GM21723 (cell line): Measurements from ENCODE around the gene AOPEP.

Experiments
- ATAC-seq: cut with Tn5 transposase; IDR thresholded peaks from one replicate; pipeline ENCODE4 v1.9.1; 2021; ENCODE audit warnings: mild to moderate bottlenecking, moderate library complexity; ENCODE audit not compliant: unreplicated experiment

Gene AOPEP

DNA sequence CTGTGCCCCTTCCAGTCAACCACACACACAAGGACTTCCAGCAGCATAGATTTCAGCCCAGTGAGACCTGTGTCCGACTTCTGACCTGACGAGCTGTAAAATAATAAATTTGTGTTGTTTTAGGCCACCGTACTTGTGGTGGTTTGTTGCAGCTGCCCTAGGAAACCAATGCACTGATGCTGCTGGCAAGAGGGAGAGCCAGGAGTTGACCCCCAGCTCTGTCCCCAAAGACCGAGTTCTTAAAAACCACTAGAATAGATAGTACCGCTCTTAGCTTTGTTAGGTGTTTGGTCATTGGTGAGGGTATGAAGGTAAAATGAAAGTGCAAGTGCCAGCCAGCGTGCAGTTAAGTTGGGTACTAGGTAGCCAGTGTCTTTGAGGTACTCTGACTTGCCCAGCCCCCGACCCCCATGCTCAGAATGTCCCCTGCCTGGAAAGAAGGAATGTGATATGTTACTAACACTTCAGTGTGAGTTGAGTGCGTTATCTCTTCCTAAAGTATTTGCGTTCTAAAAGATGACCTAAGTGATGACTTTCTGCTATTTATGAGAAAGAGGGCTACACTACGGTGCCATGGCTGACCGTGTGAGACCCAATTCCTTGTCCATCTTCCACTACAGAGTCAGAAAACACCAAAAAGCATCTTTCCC is 185.6 kb downstream of the AOPEP start:
- ATAC-seq, result no peak

DNA sequence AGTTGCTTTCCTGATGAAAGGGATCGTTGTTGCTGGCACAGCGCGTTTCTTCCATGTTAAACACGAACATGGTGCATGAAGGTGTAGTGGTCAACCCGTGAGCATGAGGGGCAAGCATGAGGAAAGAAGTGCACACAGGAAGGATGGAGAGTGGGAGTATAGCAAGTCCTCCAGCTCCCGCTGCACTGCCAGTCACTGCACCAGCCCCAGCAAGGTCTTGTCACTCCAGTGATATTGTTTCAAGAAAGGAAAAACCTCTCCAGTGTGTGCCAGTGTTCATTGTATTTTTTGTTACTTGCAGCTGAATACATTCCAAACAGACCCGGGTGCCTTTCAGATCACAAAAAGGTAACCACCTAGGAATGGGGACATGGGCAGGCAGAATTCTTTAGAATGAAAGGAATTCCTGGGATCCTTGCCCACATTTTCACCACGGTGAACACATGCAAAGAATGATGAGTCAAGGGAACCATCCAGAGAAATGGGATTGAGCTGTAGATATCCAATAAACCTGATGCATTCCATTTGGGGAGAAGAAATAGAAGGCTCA is 186.3 kb downstream of the AOPEP start:
- no peak for ATAC-seq

DNA sequence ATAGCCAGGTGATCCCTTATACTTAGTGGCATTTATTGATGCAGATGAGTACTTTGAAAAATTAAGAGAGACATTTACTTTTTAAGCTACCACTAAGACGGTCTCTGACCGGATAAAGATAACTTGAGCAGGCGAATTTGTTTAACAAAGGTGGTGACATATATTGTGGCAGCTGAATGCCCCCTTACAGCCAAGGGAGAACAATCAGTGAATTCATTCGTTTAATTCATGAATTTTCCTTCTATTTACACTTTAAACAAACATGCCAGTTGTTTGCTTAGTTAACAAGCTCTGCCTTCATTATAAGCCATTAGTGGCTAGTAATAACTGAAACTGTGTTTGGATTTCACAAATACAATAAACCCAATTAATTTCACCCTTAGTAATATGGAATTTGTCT is 187.1 kb downstream of the AOPEP start:
- ATAC-seq, result no peak

DNA sequence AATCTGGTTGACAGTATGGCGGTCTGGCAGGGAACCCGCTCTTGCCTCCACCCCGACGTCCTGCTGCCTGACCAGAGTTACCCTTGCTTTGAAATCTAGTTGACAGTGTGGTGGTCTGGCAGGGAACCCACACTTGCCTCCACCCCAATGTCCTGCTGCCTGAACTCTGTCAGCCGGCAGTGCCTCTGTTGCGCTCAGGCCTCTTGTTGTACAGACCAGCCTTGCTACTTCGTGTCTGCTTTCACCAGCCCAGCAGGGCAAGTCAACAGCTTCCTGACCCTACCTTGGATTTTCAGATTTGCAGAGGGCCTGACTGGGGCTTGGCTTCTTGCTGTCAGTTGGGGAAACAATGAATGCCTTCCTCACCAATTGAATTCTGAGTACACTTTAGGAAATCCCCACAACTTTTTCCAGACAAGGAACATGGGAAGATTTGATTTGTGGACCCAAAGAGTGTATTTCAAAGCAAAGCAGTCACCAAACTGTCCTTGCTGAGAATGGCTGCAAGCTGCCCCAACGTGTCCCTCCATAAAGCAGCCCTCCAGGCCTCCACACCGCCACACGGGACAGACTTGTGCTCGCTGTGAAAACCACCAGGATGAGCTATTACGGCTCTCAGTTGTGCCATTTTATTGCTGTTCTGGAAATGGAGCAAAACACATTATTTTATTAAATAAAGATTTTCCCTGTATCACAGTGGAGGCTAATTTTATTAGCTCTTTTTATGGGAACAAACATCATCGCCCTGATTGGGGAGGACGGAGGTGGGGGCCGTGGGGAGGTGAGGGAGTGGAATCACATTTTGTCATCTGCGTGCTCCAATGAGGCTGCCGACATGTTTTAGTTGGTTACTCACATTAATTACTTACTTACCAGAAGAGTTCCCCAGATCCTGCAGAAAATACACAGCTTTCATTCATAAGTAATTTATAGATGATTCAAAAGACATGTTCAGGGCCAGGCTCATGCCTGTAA is 189.3 kb downstream of the AOPEP start:
- ATAC-seq, result no peak

DNA sequence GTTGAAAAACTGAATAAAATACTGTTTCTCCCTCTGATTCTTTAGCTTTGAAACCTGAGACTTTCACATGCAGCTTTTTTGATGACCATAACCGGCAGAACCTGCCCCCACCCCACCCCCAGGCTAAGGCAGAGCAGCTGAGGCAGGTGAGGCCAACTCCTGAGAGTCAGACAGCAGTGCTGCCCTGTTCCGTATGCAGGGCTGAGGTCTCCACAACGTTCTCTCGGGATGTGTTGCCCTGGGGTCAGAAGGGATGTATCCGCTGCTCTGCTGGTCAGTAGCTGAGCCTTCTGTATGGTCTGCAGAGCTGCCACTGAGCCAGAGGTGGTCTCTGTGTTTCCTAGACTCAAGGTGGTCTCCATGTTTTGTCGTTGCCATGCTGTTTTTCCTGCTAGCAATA is 190.5 kb downstream of the AOPEP start:
- no peak for ATAC-seq

DNA sequence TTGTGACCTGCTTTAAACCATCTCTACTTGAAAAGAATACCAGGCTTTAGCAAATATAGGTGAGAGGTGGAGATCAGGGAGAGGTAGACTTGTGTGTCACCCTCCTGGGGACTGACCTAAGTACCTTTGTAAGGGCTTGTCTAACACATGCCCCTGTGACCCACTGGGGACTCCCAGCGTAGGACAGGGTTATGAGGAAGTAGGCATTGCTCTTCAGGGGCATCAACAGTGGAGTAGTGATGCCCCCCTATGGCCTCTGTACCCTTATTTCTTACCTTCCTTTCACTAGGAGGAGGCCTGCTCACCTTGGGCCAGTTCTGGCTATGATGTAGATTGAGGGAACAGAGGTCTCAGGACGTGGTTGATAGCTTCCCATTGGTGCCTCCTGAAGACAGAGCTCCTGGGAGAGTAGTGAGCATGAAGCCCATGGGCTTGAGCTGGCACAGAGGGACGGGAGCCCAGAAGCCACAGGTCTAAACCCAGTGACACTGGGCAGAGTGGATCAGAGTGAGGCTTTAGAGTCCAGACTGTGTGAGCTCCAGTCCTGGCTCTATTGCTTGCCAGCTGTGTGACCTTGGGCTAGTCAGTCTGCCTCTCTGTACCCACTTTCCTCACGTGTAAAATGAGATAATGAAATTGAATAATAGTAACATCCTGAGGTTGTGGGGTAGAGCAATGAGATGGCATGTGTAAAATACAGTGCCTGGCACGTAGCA is 191.7 kb downstream of the AOPEP start:
- ATAC-seq, result no peak

DNA sequence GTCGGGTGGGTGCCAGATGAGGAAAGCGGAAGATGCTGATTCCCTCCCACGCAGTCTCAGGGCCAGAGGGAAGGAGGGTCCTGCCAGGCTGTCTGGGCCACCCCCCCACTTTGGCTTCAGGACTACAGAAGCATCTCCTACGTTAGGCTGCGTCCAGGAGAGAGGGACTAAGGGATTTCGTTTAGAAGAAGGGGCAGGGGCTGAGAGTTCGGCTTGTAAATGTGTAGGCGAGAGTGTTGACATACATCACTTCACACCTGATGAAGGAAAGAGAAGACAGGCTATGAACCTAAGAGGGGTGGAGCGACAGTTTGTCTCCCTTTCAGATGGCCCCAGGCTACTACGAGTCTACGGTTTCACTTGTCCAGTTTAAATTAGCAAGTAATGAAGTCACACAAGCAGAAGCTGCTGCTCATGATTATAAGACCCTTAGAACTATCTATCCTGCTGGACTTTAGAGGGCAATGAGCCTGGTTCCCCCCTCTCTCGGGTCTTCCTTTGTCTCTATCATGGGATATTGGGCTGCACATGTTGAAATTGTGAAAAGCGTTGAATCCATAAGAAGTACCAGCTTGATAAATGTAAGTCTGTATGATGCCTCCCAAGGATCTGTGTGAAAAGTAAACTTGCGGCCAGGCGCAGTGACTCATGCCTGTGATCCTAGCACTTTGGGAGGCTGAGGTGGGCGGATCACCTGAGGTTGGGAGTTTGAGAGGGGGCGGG is 193.0 kb downstream of the AOPEP start:
- no peak for ATAC-seq

DNA sequence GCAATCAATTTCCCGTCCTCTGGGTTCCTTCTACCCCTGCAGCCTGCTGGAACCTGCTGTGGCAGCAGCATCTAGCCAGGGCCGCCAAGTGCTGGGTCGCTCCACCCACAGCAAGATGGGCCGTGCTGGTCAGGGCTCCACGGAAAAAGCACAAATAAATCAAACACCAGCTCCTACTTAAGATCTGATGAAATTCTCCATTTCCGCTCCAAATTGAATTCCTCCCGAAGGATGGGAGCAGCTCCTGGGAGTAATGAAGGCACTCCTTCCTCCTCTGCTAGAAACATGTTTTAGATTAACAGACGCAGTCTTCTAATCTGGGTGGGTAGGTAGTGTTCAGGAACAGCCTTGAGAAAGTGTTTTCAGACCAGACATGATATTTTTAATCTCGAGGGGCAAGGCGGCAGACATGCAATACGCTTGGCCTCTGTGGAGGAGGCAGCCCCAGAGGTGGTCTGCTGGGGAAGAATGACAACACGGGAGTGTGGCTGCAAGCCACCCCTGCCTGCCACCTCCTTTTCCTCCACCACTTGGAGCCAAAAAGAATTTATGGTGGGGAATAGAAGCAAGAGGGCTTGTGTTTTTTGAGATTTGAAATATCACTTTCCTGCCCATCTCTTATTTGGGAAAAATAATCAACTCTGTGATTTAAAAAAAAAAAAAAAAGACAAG is 194.1 kb downstream of the AOPEP start:
- no peak for ATAC-seq

DNA sequence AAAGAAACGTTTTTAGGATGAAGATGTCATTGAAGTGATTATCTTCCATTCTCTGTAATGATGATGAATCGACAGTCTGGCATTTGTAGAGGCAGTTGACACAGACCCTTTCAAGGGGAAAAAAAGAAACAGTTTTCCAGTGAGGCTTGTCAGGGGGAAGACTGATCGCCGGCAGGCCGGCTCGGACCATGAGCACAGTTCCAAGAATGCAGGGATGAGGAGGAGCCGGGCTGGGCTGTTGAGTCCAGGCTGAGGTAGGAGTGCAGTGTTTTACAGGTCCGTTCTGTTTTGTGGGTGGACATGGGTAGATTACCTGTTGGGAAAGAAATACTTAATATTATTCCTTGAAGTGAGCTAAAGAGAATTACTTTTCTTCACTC is 194.6 kb downstream of the AOPEP start:
- no peak for ATAC-seq

DNA sequence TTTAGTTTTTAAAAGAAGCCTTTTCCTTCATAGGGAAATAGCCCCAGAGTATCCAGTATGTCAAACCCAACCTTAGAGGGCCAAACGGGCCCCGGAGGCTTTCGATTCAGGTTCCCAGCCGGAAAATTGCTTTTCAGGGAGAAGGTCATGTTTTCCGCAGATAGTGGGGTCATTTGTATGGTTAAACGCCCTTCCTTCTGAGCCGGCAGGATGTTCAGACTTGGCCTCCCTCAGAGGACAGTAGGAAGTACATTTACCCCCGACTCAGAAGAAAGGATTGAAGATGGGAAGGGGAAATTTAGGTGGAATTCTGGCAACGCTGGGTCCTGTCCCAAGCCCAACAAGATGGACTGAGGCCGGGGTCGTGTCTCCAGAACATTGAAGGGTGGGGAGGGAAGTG is 195.2 kb downstream of the AOPEP start:
- ATAC-seq, result no peak

DNA sequence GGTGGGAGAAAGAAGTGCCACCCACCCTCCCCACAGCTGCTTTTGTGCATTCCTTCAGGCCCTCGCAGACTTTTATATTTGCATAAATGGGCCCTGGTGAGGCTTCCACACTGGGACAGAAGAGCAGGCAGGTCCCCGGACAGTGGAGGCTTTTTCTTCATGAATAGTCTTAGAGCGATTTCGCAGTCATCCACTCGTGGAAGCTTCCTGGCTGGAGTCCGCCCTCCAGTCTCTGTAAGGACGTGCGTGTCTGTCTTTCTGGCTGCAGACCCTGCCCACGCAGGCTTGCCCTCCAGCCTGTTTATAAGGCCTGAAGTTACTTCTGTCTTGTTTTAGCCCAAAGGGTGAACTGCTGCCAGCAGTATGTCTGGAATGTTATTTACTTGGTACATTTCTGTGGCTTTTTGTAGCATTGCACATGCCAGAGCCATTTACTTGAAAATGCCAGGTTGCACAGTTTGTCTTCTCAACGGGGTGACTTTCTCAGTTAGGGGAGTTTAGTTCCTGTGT is 195.7 kb downstream of the AOPEP start:
- no peak for ATAC-seq

DNA sequence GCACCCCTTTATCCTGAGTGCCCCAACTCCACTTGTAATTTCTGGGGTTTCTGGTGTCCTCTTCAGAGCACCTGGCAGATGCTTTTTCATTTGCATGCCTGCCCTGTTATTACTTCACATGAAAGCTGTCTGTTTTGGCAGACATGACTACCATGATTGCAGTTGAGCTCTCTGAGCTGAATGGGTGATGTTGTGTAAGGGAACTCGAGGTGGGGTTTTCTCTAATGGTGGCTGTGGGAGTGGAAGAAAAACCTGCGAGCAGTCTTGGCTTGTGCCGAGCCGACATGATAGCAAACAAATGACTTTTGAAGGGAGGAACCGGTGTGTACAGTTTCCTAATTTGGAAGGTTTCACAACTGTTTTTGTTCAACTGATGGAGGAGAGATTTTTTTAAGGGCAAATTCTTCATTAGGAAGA is 196.2 kb downstream of the AOPEP start:
- no peak for ATAC-seq

DNA sequence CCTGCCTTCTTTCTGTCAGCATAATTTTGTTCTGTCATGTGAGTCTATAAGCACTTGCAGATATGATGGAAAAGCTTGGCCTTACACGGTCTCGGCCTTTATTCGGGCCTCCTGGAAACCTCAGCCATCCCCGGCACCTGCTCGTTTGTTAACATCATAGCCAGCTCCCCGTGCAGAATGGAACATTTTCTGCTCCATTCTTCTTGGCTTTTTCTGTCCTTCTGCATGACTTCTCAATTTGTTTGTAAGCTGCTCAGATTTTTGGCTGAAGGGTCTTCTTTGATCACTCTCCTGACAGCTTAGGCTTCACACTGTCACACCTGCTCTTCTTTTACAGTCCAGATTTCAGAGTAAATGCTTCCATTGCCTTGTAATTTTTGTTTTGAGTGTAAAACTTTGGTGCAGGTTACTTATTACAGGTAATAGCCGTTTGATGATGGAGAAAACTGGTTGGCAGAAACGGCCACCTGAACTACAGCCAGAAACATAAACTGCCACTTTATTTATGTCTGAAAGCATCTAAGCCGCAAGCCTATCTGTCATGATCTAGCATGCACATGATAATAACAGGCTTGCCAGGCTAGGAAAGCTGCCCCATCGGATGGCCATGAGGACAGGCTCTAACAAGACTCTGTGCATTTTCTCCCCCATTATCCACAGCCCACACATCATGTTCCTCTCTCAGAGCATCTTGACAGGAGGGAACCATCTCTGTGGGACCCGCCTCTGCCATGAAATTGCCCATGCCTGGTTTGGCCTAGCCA is 197.0 kb downstream of the AOPEP start:
- no peak for ATAC-seq

DNA sequence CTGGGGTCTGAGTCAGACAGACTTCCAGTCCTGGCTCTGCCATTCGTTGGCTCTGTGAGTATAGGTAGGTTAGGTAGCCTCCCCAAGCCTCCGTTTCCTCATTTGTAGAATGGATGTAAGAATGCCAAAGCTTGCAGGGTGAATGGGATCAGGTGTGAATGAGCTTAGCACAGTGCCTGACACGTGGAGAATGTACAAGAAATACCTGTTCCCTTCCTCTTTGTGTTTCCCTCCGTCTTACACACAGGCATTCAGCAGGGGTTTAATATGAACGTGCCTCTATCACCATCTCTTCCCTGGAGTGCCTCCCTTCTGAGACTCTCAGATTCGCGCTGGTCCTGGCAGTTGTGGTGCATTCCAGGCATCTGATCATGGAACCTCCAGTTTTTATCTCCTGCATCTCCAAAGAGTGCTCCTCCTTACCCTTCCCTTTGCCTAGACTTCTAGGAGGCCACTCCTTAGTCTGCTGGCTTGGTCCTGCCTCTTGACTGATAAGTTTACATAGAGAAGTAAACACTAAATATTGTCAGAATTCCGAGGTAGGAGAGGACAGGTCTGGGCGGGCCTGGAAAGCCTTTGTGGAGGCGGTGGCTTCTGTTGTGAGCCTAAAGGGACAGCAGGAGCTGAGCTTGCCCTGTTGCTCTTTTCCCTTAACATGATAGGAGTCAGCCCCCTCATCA is 199.4 kb downstream of the AOPEP start:
- ATAC-seq, result no peak

DNA sequence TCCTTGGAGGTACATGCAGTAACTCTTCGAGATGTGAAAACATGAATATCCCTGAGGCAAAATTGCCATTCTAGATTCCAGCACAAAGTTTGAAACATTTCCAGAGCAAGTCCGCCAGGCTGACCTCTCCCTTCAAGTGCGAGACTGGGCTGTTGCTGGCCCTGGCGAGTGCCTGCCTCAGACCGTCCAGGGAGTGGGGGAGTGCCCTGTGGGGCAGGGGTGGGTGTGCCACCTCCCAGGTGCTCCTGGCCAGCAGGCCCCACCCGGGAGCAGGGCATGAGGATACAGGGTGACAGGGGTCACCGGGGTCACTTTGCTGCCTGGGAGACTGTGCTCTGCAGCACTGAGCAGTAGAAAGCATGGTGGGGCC is 199.9 kb downstream of the AOPEP start:
- ATAC-seq, result no peak

DNA sequence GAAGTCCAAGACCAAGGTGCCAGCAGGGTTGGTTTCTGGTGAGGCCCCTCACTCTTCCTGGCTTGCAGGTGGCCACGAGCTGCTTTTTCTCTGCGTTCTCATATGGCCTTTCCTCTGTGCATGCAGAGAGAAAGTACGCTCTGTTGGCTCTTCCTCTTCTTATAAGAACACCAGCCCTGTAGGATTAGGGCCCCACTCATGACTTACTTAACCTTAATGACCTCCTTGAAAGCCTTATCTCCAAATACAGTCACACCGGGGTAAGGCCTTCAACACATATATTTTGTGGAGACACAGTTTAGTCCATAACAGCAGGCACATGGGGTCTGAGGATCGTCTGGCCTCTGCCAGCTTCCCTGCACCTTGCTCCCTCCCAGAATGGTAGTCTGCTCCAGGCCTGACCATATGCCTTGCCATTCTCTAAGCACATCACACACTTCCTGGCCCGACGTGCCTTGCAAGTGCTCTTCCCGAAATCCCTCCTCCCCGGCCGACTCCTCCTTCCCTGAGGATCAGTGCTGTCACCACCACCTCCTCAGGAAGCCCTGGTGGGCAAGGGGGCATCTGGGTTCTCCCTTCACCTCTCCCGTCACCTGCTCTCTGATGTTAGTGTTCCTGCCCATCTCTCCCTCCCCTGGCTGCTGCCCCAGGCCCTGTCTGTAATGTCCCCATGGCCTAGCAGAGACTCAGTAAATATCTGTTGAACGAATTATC is 200.7 kb downstream of the AOPEP start:
- ATAC-seq, result no peak

DNA sequence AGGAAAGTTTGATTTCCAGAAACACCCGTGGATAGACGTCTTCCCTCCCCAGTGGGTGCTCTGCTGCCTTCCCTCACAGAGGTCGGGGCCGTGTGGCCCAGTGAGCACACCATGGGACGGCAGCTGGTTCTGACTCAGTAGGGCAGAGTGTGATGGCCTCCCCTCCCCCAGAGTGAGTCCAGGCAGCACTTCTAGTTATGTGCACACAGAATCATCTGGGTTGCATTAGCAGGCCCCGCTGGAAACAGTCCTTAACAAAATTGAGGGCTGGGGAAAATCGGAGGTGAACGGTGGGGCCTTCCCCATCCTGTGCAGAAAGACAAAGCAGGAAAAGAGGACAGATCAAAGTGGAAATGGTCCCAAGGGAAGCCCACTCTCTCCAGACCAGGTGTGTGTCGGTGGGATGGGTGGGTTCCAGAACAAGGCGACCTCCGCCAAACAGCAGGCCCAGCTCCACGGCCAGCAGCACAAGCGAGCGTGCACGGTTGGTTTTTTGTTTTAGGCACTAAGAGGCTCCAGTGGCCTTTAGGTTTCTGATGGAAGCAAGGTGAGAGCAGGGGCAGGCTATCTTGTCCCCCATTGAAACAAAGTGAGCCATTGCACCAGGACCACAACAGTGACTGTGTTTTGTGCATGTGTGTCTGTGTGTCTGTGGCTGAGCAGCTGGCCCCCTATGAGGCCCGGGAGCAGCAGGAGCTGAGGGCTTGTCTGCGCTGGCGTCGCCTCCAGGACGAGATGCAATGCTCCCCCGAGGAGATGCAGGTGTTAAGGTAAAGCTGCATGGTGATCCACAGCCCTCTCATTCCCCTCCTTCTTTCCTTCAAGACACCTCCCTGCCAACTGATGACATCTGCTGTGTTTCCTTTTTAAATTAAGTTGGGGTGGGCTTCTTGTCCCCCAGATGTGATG is 201.5 kb downstream of the AOPEP start:
- no peak for ATAC-seq
